Gastroesophageal sphincter (tissue), 3 donors: Measurements from ENCODE around the gene TSPAN4.

Experiments used
- POLR2AphosphoS5 ChIP-seq: sonication (generic); formaldehyde crosslinking; IDR thresholded peaks from one replicate; pipeline ENCODE4 v1.6.1; 2017; ENCODE audit warnings: antibody characterized with exemption
- TF ChIP-seq, protein P1 (sequence below), 4 experiments: fragments of 200-600 bp in 2 of 4; fragments of 450-650 bp in 2 of 4; sonication (generic) in 1 of 4; IDR thresholded peaks; one replicate each; pipeline ENCODE4 v1.5.1; 2017 to 2019; ENCODE audit warnings: antibody characterized with exemption in 4 of 4, mild to moderate bottlenecking in 2 of 4, moderate library complexity in 2 of 4

DNA sequence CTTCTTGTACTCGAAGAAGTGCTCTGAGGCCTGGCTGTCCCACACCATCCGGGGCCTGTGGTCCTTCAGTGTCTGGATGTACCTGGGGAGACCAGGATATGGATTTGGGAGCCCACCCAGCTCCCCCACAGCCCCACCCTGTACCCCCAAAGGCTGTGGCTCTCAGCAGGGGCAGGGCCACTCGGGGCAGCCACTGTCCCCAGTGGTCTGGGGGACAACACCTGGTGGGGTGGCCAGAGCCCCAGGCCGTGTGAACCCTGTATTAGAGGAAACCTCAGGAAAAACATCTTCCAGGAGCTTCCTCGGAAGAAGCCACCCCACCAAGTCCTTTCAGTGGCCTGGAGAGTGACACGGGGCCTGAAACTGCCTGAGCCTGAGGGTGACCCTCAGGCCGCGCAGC, 27.8 kb downstream of the TSPAN4 start:
- TF ChIP-seq, protein P1, sequence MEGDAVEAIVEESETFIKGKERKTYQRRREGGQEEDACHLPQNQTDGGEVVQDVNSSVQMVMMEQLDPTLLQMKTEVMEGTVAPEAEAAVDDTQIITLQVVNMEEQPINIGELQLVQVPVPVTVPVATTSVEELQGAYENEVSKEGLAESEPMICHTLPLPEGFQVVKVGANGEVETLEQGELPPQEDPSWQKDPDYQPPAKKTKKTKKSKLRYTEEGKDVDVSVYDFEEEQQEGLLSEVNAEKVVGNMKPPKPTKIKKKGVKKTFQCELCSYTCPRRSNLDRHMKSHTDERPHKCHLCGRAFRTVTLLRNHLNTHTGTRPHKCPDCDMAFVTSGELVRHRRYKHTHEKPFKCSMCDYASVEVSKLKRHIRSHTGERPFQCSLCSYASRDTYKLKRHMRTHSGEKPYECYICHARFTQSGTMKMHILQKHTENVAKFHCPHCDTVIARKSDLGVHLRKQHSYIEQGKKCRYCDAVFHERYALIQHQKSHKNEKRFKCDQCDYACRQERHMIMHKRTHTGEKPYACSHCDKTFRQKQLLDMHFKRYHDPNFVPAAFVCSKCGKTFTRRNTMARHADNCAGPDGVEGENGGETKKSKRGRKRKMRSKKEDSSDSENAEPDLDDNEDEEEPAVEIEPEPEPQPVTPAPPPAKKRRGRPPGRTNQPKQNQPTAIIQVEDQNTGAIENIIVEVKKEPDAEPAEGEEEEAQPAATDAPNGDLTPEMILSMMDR (IDR thresholded peaks at IDR 0.05): no peak
- no peak for TF ChIP-seq POLR2AphosphoS5
